22Rv1 (cell line): ENCODE data around the gene STAC3.

Experiments
- ZFX ChIP-seq: fragments of 450-650 bp; IDR thresholded peaks from 2 replicates; pipeline ENCODE4 v1.6.1; 2017; ENCODE audit warnings: antibody characterized with exemption, borderline replicate concordance
- TF ChIP-seq, protein P1 (sequence below): fragments of 450-650 bp; IDR thresholded peaks from 2 replicates; pipeline ENCODE4 v1.5.1; 2017; ENCODE audit warnings: mild to moderate bottlenecking

DNA sequence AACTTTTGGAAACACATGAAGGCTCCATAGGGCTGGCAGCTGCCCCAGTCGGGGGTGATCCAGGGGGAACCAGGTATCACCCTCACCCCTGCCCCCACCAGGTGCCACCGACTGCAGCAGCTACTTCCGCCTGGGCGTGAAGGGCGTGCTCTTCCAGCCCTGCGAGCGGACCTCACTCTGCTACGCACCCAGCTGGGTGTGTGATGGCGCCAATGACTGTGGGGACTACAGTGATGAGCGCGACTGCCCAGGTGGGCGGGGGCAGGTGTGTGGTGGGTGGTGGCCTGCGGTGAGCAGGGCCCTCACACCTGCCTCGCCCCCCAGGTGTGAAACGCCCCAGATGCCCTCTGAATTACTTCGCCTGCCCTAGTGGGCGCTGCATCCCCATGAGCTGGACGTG lies 56.7 kb downstream of the STAC3 start:
- TF ChIP-seq, protein P1, sequence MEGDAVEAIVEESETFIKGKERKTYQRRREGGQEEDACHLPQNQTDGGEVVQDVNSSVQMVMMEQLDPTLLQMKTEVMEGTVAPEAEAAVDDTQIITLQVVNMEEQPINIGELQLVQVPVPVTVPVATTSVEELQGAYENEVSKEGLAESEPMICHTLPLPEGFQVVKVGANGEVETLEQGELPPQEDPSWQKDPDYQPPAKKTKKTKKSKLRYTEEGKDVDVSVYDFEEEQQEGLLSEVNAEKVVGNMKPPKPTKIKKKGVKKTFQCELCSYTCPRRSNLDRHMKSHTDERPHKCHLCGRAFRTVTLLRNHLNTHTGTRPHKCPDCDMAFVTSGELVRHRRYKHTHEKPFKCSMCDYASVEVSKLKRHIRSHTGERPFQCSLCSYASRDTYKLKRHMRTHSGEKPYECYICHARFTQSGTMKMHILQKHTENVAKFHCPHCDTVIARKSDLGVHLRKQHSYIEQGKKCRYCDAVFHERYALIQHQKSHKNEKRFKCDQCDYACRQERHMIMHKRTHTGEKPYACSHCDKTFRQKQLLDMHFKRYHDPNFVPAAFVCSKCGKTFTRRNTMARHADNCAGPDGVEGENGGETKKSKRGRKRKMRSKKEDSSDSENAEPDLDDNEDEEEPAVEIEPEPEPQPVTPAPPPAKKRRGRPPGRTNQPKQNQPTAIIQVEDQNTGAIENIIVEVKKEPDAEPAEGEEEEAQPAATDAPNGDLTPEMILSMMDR, result no peak
- no peak for TF ChIP-seq ZFX
